ENCODE measurements around the gene ESRRG.

DNA sequence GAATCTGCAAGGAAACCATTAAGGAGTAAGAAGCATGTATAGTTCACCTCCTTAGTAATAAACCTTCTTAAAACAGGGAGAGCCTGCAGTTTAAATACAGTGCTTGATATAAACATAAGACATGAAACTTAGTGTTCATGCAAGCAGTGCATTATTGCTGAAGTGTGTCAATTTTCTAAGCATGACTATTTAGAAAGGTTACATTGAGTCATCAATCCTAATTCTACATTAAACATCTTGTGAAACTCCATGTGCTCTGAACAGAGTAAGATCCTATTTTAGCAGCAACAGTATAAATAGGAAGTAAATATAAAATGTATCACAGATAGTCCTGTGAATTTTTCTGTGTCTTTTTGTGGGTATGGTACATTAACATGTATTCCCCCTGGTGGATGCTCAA, 135.5 kb downstream of the ESRRG start:
- TF ChIP-seq POLR2AphosphoS5 (IDR thresholded peaks at IDR 0.05) (no peak), EP300 (IDR thresholded peaks at IDR 0.05) (no peak), POLR2A (IDR thresholded peaks at IDR 0.05) (no peak)
- TF ChIP-seq, protein P1, sequence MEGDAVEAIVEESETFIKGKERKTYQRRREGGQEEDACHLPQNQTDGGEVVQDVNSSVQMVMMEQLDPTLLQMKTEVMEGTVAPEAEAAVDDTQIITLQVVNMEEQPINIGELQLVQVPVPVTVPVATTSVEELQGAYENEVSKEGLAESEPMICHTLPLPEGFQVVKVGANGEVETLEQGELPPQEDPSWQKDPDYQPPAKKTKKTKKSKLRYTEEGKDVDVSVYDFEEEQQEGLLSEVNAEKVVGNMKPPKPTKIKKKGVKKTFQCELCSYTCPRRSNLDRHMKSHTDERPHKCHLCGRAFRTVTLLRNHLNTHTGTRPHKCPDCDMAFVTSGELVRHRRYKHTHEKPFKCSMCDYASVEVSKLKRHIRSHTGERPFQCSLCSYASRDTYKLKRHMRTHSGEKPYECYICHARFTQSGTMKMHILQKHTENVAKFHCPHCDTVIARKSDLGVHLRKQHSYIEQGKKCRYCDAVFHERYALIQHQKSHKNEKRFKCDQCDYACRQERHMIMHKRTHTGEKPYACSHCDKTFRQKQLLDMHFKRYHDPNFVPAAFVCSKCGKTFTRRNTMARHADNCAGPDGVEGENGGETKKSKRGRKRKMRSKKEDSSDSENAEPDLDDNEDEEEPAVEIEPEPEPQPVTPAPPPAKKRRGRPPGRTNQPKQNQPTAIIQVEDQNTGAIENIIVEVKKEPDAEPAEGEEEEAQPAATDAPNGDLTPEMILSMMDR (IDR thresholded peaks at IDR 0.05) = no peak
